ENCODE results near the gene ACOXL. TPM values are rescaled to one million over a fixed set of nuclear protein-coding genes. Genes with fewer than 3 reads are reported as not detected.

The ACOXL gene
- total RNA-seq, 5 donors from 2014 or later (not counting 1 experiment from before 2014, with no cell fraction given) = 0.10 TPM; not detected in 4

DNA sequence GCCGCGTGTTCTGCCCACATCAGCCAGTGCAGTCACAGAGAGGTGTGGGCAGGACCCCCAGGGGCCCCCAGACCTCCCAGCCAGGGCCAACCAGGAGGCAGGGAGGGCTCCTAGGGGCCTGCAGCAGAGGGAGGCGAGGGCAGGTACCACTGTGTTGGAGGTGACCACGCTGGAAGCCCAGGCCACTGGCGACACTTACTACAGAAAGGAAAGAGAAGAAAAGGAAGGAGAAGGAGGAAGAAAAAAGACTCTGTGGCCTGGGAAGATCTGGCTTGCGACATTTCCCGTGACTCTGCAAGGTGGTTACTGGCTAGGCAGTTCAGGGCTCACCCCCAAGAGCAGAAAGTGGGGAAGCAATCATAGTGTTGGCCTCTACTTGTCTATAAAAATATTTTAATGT, 290.3 kb downstream of the ACOXL start:
- ChIA-PET POLR2A (no interaction called here), CTCF (no interaction called here)
- Histone ChIP-seq H3K36me3 (ENCODE audit: control insufficient read depth in 2 of 2, extremely low read depth in 1 of 2, insufficient read depth in 1 of 2, low read length in 1 of 2) (no peaks in the 10 kb centered on the region), H3K4me1 (ENCODE audit: control insufficient read depth in 1 of 2, extremely low read depth in 1 of 2, insufficient read depth in 2 of 2, low read length in 2 of 2) (peaks cover 0 to under 1% of the 10 kb centered on the region in 2 experiments), H3K27ac (ENCODE audit: low read length) (no peak overlapping the region), H3K27me3 (replicated peaks in 1 of 2; ENCODE audit: control insufficient read depth in 2 of 2, extremely low read depth in 1 of 2, insufficient read depth in 2 of 2, low read length in 1 of 2) (peaks cover 0 to 8% of the 10 kb centered on the region in 2 experiments), H3K4me3 (ENCODE audit: control insufficient read depth in 1 of 2, extremely low read depth in 1 of 2, low read length in 1 of 2) (no peak overlapping the region), H3K9me3 (no peaks in the 10 kb centered on the region)
- DNase-seq = no peak
- no peak for ATAC-seq (replicated peaks in 1 of 4)
- Mint-ChIP-seq H3K36me3 (no peaks in the 10 kb centered on the region), H3K27ac (no peak overlapping the region), H3K4me1 (no peaks in the 10 kb centered on the region), H3K27me3 (peaks cover 0 to 11% of the 10 kb centered on the region in 2 donors), H3K4me3 (no peak overlapping the region), H3K9me3 (no peaks in the 10 kb centered on the region)
- 83% methylated on average over 3 of the region's 7 CpGs for WGBS (ENCODE audit: insufficient coverage)

DNA sequence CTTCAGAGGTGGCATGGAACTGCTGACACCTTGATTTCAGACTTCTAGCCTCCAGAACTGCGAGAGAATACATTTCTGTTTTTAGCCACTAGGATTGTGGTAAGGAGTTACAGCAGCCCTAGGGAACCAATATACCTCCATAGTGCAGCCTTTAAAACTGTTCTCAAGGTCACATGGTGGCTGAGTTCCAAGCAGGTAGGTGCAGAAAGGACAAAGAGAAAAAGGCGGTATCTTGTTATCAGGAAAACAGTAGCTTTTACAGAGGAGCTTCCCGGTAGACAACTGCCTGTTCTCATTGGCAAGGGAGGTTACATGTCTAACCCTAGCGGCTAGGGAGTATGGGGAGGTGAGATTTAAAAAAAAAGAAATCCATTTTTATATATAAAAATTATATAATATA, 292.1 kb downstream of the ACOXL start:
- no CpG with 5 or more reads among the region's 4 CpGs for WGBS (ENCODE audit: insufficient coverage)
- ATAC-seq (replicated peaks in 1 of 4) = no peak
- Mint-ChIP-seq H3K27me3 (peaks cover 0 to 11% of the 10 kb centered on the region in 2 donors), H3K4me1 (no peaks in the 10 kb centered on the region), H3K36me3 (no peaks in the 10 kb centered on the region), H3K9me3 (no peaks in the 10 kb centered on the region), H3K27ac (no peak overlapping the region), H3K4me3 (no peak overlapping the region)
- H3K36me3 ChIP-seq (ENCODE audit: control insufficient read depth in 2 of 2, extremely low read depth in 1 of 2, insufficient read depth in 1 of 2, low read length in 1 of 2) = no peaks in the 10 kb centered on the region
- H3K4me1 ChIP-seq (ENCODE audit: control insufficient read depth in 1 of 2, extremely low read depth in 1 of 2, insufficient read depth in 2 of 2, low read length in 2 of 2) = no peaks in the 10 kb centered on the region
- ChIA-PET POLR2A (no interaction called here), CTCF (no interaction called here)
- no peaks in the 10 kb centered on the region for H3K9me3 ChIP-seq
- DNase-seq = no peak
- H3K27ac ChIP-seq (ENCODE audit: low read length) = no peak overlapping the region
- no peak overlapping the region for H3K4me3 ChIP-seq (ENCODE audit: control insufficient read depth in 1 of 2, extremely low read depth in 1 of 2, low read length in 1 of 2)
- peaks cover 0 to 8% of the 10 kb centered on the region in 2 experiments for H3K27me3 ChIP-seq (replicated peaks in 1 of 2; ENCODE audit: control insufficient read depth in 2 of 2, extremely low read depth in 1 of 2, insufficient read depth in 2 of 2, low read length in 1 of 2)

DNA sequence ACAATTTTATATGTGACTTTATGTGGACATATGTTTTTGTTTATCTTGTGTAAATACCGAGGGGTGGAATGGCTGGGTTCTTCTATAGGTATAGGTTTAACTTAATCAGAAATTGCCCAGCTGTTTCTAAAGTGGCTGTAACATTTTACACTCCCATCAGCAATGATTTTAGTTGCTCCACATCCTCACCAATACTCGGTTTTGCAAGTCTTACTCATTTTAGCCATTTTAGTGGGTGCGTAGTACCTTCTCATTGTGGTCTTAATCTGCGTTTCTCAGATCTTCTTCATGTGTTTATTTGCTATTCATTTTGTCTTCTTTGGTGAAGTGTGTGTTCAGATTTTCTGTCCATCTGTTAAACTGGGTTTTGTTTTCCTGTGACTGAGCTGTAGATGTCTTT, 292.9 kb downstream of the ACOXL start:
- Mint-ChIP-seq H3K36me3 (no peaks in the 10 kb centered on the region), H3K27ac (no peak overlapping the region), H3K4me1 (peaks cover 0 to under 1% (median 0%) of the 10 kb centered on the region in 3 donors), H3K9me3 (no peaks in the 10 kb centered on the region), H3K27me3 (peaks cover 0 to 11% of the 10 kb centered on the region in 2 donors), H3K4me3 (no peak overlapping the region)
- no peaks in the 10 kb centered on the region for H3K36me3 ChIP-seq (ENCODE audit: control insufficient read depth in 2 of 2, extremely low read depth in 1 of 2, insufficient read depth in 1 of 2, low read length in 1 of 2)
- WGBS (ENCODE audit: insufficient coverage) = no CpG with 5 or more reads among the region's 4 CpGs
- CTCF ChIA-PET = no interaction called here
- POLR2A ChIA-PET = no interaction called here
- H3K4me3 ChIP-seq (ENCODE audit: control insufficient read depth in 1 of 2, extremely low read depth in 1 of 2, low read length in 1 of 2) = no peak overlapping the region
- H3K27ac ChIP-seq (ENCODE audit: low read length) = no peak overlapping the region
- H3K27me3 ChIP-seq (replicated peaks in 1 of 2; ENCODE audit: control insufficient read depth in 2 of 2, extremely low read depth in 1 of 2, insufficient read depth in 2 of 2, low read length in 1 of 2) = peaks cover 0 to 8% of the 10 kb centered on the region in 2 experiments
- DNase-seq (no peak), ATAC-seq (replicated peaks in 1 of 4) (no peak)
- H3K4me1 ChIP-seq (ENCODE audit: control insufficient read depth in 1 of 2, extremely low read depth in 1 of 2, insufficient read depth in 2 of 2, low read length in 2 of 2) = no peaks in the 10 kb centered on the region
- no peaks in the 10 kb centered on the region for H3K9me3 ChIP-seq

DNA sequence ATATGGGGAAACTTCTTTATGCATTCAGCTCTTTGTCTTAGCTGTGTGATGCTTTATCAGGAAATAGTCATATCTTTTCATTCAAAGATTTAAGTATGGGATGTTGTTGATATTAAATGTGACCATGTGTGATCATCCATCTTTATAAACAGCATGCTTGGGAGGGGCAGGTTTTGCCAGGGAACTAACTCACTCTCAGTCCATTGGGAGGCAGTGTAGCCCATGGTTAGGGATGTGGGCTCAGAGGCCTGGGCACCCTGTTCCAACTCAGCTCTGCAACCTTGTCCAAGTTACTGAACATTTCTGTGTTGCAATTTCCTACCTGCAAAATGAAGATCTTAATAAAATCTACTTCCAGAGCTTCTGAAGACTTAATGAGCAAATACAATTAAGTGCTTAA, 296.3 kb downstream of the ACOXL start:
- Mint-ChIP-seq H3K4me1 (peaks cover 0 to 2% (median 2%) of the 10 kb centered on the region in 3 donors), H3K9me3 (no peaks in the 10 kb centered on the region), H3K4me3 (no peak overlapping the region), H3K36me3 (no peaks in the 10 kb centered on the region), H3K27ac (no peak overlapping the region), H3K27me3 (peaks cover 0 to 16% of the 10 kb centered on the region in 2 donors)
- CTCF ChIA-PET = interaction anchor here in 1 of 2 donors (0.6 kb wide), 1 partner anchor 107 kb away, joined by 3 read pairs; no protein-coding TSS in a partner anchor
- POLR2A ChIA-PET = no interaction called here
- no peaks in the 10 kb centered on the region for H3K36me3 ChIP-seq (ENCODE audit: control insufficient read depth in 2 of 2, extremely low read depth in 1 of 2, insufficient read depth in 1 of 2, low read length in 1 of 2)
- ATAC-seq (replicated peaks in 1 of 4) = no peak
- DNase-seq = no peak
- no peak overlapping the region for H3K27ac ChIP-seq (ENCODE audit: low read length)
- peaks cover 0 to 16% of the 10 kb centered on the region in 2 experiments for H3K27me3 ChIP-seq (replicated peaks in 1 of 2; ENCODE audit: control insufficient read depth in 2 of 2, extremely low read depth in 1 of 2, insufficient read depth in 2 of 2, low read length in 1 of 2)
- no peak overlapping the region for H3K4me3 ChIP-seq (ENCODE audit: control insufficient read depth in 1 of 2, extremely low read depth in 1 of 2, low read length in 1 of 2)
- H3K9me3 ChIP-seq = no peaks in the 10 kb centered on the region
- H3K4me1 ChIP-seq (ENCODE audit: control insufficient read depth in 1 of 2, extremely low read depth in 1 of 2, insufficient read depth in 2 of 2, low read length in 2 of 2) = no peaks in the 10 kb centered on the region

DNA sequence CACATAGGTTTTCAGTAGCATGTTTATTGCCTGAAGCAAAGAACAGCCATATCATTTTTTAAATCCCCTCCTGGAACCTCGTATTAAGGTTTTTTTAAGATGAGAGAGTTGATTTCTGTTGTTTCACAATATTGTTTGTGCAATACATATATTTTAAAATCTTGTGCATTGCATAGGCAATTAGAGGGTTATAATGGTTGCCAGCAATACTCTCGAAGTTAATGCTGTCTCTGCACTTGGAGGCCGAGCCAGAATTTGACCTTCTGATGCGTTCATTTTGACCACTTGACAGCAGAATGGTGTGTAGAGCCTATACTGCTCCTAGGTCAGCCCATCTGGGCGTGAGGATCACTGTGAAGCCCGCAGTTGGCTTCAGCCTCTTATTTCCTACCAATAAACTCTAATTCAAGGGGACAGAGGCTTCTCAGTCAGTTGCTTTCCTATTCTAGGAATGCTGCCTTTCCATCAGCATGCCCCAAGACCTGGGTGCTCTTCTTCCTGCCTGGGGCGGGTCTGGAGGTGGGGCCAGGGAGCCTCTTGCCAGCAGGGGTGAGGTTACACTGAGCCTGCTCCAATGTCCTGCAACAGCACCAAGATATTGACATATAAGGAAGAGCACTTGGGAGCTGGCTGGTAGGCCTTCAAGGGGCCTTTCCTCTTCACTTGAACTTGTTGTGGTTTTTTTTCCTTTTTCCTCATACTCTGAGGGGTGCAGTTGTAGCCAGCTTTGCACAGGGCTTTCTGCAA, 297.0 kb downstream of the ACOXL start:
- no peak for DNase-seq
- Histone ChIP-seq H3K27me3 (replicated peaks in 1 of 2; ENCODE audit: control insufficient read depth in 2 of 2, extremely low read depth in 1 of 2, insufficient read depth in 2 of 2, low read length in 1 of 2) (peaks cover 0 to 13% of the 10 kb centered on the region in 2 experiments), H3K27ac (ENCODE audit: low read length) (no peak overlapping the region), H3K36me3 (ENCODE audit: control insufficient read depth in 2 of 2, extremely low read depth in 1 of 2, insufficient read depth in 1 of 2, low read length in 1 of 2) (no peaks in the 10 kb centered on the region), H3K9me3 (no peaks in the 10 kb centered on the region), H3K4me1 (ENCODE audit: control insufficient read depth in 1 of 2, extremely low read depth in 1 of 2, insufficient read depth in 2 of 2, low read length in 2 of 2) (no peaks in the 10 kb centered on the region), H3K4me3 (ENCODE audit: control insufficient read depth in 1 of 2, extremely low read depth in 1 of 2, low read length in 1 of 2) (no peak overlapping the region)
- peaks cover 0 to 19% of the 10 kb centered on the region in 2 donors for H3K27me3 Mint-ChIP-seq
- H3K9me3 Mint-ChIP-seq = no peaks in the 10 kb centered on the region
- CTCF ChIA-PET = no interaction called here
- H3K36me3 Mint-ChIP-seq = no peaks in the 10 kb centered on the region
- 74% methylated on average over 3 of the region's 7 CpGs for WGBS (ENCODE audit: insufficient coverage)
- peaks cover 0 to 2% (median 2%) of the 10 kb centered on the region in 3 donors for H3K4me1 Mint-ChIP-seq
- no peak overlapping the region for H3K27ac Mint-ChIP-seq
- POLR2A ChIA-PET = interaction anchor here in 1 of 2 donors (0.6 kb wide), 1 partner anchor 66 kb away, joined by 3 read pairs; no protein-coding TSS in a partner anchor
- ATAC-seq (replicated peaks in 1 of 4) = no peak
- H3K4me3 Mint-ChIP-seq = no peak overlapping the region

DNA sequence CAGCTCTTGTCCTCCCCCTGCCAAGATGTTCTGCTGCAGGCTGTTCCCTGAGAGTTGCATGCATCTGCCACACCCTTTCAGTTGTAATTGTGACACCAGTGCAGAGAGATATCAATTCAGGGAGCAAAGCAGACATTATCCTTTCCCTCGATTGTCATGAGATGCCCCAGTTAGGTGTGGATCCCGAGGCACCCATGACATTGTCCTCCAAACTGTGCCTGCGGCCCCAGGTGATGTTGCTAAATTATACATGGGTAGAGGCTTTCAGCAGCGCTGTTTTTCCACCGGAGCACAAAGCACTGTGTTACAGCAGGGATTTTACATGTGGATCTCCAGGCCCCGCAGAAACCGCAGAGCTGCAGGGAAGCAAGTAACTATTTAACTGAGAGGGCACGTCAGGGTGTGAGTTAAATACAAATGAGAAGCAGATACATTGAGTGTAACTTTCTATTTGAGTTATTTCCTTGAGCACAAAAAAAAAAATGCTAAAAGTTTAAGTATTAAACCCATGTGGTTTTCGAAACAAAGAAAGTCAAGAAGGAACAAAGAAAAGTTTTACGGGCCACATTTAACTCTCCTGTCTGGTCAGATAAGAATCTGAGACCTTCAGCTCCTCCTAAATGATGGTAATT, 298.0 kb downstream of the ACOXL start:
- Mint-ChIP-seq H3K27me3 (peaks cover 0 to 22% of the 10 kb centered on the region in 2 donors), H3K27ac (no peak overlapping the region), H3K36me3 (no peaks in the 10 kb centered on the region), H3K4me1 (peaks cover 0 to 2% (median 2%) of the 10 kb centered on the region in 3 donors), H3K9me3 (no peaks in the 10 kb centered on the region), H3K4me3 (no peak overlapping the region)
- Histone ChIP-seq H3K9me3 (no peaks in the 10 kb centered on the region), H3K4me3 (ENCODE audit: control insufficient read depth in 1 of 2, extremely low read depth in 1 of 2, low read length in 1 of 2) (no peak overlapping the region), H3K27me3 (replicated peaks in 1 of 2; ENCODE audit: control insufficient read depth in 2 of 2, extremely low read depth in 1 of 2, insufficient read depth in 2 of 2, low read length in 1 of 2) (peaks cover 0 to 13% of the 10 kb centered on the region in 2 experiments), H3K27ac (ENCODE audit: low read length) (no peak overlapping the region), H3K4me1 (ENCODE audit: control insufficient read depth in 1 of 2, extremely low read depth in 1 of 2, insufficient read depth in 2 of 2, low read length in 2 of 2) (no peaks in the 10 kb centered on the region), H3K36me3 (ENCODE audit: control insufficient read depth in 2 of 2, extremely low read depth in 1 of 2, insufficient read depth in 1 of 2, low read length in 1 of 2) (no peaks in the 10 kb centered on the region)
- POLR2A ChIA-PET = interaction anchor here in 1 of 2 donors (0.6 kb wide), 1 partner anchor 67 kb away, joined by 3 read pairs; no protein-coding TSS in a partner anchor
- ATAC-seq (replicated peaks in 1 of 4) (no peak), DNase-seq (no peak)
- WGBS (ENCODE audit: insufficient coverage) = 53% methylated on average over 6 of the region's 10 CpGs
- CTCF ChIA-PET = interaction anchor here in 1 of 2 donors (0.5 kb wide), 1 partner anchor 164 kb away, joined by 3 read pairs; no protein-coding TSS in a partner anchor
